ENCODE results near the gene GSPT1. TPM values are rescaled to one million over a fixed set of nuclear protein-coding genes. Genes with fewer than 3 reads are reported as not detected.

Gene GSPT1
- total RNA-seq, 4 donors from 2014 or later: 38.6 to 55.3 (median 52.0) TPM

DNA sequence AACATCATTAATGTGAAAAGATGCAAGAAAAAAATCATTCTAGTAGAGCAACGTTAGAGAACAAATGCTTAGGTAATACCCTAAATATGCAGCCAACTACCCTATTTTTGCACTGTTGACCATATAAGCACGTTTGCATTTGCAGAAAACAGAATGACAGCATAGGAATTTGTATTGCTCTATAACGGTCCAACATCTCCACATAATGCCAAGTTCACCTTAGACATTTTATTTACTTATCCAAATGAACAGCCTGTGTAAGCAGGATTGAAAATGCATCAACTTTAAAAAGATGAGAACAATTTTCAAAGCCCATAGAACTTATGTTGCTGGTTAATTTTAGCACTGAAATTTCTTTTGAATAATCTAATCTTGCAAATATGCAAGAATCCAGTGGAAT lies 45.4 kb downstream of the GSPT1 start:
- WGBS, 2 donors: 47 to 62% methylated on average over 3 of the region's 3 CpGs
- intact Hi-C loops (cut with DNase I; ENCODE audit: low total_unique reads): no loop called here
- TF ChIP-seq POLR2A (IDR thresholded peaks at IDR 0.05): no peak
- TF ChIP-seq, protein P1, sequence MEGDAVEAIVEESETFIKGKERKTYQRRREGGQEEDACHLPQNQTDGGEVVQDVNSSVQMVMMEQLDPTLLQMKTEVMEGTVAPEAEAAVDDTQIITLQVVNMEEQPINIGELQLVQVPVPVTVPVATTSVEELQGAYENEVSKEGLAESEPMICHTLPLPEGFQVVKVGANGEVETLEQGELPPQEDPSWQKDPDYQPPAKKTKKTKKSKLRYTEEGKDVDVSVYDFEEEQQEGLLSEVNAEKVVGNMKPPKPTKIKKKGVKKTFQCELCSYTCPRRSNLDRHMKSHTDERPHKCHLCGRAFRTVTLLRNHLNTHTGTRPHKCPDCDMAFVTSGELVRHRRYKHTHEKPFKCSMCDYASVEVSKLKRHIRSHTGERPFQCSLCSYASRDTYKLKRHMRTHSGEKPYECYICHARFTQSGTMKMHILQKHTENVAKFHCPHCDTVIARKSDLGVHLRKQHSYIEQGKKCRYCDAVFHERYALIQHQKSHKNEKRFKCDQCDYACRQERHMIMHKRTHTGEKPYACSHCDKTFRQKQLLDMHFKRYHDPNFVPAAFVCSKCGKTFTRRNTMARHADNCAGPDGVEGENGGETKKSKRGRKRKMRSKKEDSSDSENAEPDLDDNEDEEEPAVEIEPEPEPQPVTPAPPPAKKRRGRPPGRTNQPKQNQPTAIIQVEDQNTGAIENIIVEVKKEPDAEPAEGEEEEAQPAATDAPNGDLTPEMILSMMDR (IDR thresholded peaks at IDR 0.05): no peak
- no peak for DNase-seq (ENCODE audit: low spot score in 2 of 2)
- no peak overlapping the region for H3K4me3 ChIP-seq (ENCODE audit: low read depth, poor library complexity, severe bottlenecking)

DNA sequence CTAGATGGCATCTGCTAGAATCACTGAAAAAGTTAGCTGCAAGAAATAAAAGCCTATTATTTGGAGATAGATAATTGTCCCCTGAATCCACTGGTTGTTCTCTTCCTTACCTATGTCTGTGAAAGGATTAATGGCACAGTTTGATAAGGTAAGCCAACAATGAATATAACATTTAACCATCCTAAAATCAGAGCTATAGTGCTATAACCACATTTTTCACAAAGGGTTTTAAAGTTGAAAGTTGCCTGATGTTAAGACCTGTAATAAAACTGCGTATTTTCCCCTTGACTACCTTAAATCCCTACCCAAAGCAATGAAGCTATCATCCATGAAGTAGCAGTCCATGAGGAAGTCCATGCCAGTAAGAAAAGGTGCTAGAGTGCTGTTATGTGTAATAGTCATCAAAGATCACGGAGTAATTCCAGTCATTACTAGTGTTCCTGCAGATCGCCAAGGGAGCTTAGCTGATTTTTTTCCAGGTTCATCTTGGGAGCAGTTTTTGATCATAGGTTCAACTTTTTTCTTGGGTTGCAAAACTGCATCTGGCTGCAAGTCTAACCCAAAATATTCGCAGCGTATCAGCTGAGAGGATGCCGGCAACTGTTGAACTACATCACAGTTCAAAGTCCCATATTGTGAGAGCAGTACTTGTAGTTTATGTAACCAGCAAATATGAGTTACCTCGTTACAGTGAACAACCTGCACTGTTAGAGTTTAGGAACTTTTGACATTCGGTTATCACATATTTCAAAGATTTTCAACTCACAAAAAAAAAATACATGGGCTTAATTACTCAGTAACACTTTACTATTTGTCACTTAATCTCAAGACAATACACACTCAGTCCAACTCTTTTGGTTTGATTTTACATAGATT lies 46.2 kb downstream of the GSPT1 start:
- 87 to 89% methylated on average over 8 of the region's 8 CpGs for WGBS, 2 donors
- intact Hi-C loops (cut with DNase I; ENCODE audit: low total_unique reads): no loop called here
- no peak for TF ChIP-seq POLR2A (IDR thresholded peaks at IDR 0.05)
- H3K4me3 ChIP-seq (ENCODE audit: low read depth, poor library complexity, severe bottlenecking): no peak overlapping the region
- no peak for DNase-seq (ENCODE audit: low spot score in 2 of 2)

DNA sequence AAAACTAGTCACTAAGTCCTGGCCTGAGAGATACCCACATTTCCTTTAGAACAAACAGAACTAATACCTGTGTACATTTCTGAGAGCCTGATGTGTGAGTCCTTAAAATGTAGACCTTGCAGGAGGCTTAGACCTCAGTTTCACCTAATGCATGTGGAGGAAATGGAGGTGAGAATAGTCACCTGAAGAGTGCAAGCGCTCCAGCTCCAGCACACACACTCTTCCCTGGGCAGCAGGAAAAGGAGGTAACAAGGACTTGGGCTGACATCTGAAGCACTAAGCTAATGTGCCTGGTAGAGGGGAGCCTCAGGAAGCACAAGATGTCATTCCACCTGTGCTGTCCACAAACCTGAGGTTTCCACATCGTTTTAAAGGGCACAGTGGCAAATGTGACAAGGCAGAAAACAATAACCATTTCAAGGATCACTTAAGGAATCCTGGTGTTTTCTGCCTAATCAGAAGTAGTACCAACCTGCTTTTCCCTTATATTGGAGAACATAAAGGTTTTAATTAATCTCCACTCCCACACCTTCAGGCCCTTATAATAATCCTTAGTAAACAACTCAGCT lies 47.3 kb downstream of the GSPT1 start:
- no peak for DNase-seq (ENCODE audit: low spot score in 2 of 2)
- no peak overlapping the region for H3K4me3 ChIP-seq (ENCODE audit: low read depth, poor library complexity, severe bottlenecking)
- intact Hi-C loops (cut with DNase I; ENCODE audit: low total_unique reads): no loop called here
- whole genome bisulfite sequencing, 2 donors: 76 to 85% methylated on average over 2 of the region's 2 CpGs
- no peak for TF ChIP-seq POLR2A (IDR thresholded peaks at IDR 0.05)
- TF ChIP-seq, protein P1 (IDR thresholded peaks at IDR 0.05): no peak

DNA sequence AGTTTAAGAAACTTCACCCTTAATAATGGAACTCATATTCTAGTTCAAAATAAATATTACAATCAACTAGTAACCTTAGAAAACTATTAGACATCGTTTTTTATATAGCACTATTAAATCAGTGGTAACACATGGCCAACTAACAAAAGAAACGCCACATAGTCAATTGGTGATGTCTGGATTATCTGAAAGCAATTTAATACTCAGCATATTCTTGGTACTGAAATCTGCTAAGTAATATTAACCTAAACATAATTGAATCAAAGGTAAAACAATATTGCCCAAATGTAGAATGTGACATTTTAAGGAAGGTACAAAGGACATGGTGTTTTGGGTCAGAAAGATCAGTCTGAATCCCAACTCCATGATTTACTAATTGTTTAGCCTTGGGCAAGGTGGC lies 53.3 kb downstream of the GSPT1 start:
- H3K4me3 ChIP-seq (ENCODE audit: low read depth, poor library complexity, severe bottlenecking): no peak overlapping the region
- 85 to 87% methylated on average over 2 of the region's 2 CpGs for WGBS, 2 donors
- no peak for DNase-seq (ENCODE audit: low spot score in 2 of 2)
- TF ChIP-seq, protein P1 (IDR thresholded peaks at IDR 0.05): no peak
- no peak for TF ChIP-seq POLR2A (IDR thresholded peaks at IDR 0.05)
- intact Hi-C loops (cut with DNase I; ENCODE audit: low total_unique reads): no loop called here

DNA sequence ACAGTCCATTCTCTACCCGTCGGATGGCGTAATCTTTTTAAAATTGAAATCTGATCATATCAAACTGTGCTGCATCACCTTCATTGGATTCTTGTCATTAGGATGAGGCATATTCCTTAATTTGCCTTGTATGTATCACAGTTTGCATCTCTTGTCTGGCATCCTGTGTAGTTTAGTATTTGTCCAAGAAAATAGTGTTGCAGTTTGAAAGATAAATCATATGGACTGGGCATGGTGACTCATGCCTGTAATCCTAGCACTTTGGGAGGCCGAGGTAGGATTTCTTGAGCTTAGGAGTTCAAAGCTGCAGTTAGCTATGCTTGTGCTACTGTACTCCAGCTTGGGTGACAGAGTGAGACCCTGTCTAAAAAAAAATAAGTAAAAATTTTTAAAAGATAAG lies 58.6 kb downstream of the GSPT1 start:
- TF ChIP-seq, protein P1 (IDR thresholded peaks at IDR 0.05): no peak
- TF ChIP-seq POLR2A (IDR thresholded peaks at IDR 0.05): no peak
- no peak for DNase-seq (ENCODE audit: low spot score in 2 of 2)
- H3K4me3 ChIP-seq (ENCODE audit: low read depth, poor library complexity, severe bottlenecking): no peak overlapping the region
- WGBS, 2 donors: 75 to 85% methylated on average over 4 of the region's 4 CpGs
- intact Hi-C loops (cut with DNase I; ENCODE audit: low total_unique reads): no loop called here

DNA sequence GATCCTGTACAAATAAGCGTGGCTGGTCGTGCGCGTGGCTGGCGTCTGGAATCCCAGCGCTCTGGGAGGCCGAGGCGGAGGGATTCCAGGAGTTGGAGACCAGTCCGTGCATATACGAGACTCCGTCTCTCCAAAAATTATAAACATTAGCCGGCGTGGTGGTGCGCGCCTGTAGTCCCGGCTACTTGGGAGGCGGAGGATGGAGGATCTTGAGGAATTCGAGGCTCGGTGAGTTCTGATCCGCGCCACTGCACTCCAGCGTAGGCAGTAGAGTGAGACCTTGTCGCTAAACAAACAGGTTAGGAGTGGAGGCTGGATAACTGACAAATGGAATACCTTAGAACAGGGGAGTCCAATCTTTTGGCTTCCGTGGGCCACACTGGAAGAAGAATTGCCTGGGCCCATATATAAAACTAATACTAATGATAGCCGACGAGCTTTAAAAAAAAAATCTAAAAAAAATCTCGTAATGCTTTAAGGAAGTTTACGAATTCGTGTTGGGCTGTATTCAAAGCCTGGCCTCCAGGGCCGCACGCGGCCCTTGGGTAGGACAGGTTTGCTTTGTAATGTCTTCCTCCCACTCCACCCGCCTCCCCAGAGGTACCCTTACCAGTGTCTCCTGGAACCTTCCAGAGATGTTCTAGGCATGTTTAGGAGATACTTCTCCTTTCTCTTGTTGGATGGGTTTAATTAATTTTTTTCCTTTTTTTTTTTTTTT lies 63.5 kb downstream of the GSPT1 start:
- 51 to 55% methylated on average over 32 to 33 of the region's 33 CpGs for WGBS, 2 donors
- DNase-seq (ENCODE audit: low spot score in 2 of 2): no peak
- intact Hi-C loops (cut with DNase I; ENCODE audit: low total_unique reads): no loop called here
- peak overlapping the region; percentile 91 for H3K4me3 ChIP-seq (ENCODE audit: low read depth, poor library complexity, severe bottlenecking)
- TF ChIP-seq POLR2A (IDR thresholded peaks at IDR 0.05): no peak
- TF ChIP-seq, protein P1 (IDR thresholded peaks at IDR 0.05): no peak
